ENCODE data around the gene UBASH3A. TPM values are rescaled to one million over a fixed set of nuclear protein-coding genes. Genes with fewer than 3 reads are reported as not detected.

The UBASH3A gene
- total RNA-seq, 1 experiment from 2014 or later, result not detected

- no peak for TF ChIP-seq CTCF (IDR thresholded peaks at IDR 0.05; ENCODE audit: unreplicated experiment)
- no peak overlapping the region for H3K27ac Mint-ChIP-seq (ENCODE audit: unreplicated experiment)
- H3K36me3 Mint-ChIP-seq (ENCODE audit: insufficient read depth, unreplicated experiment), result peaks cover 9% of the 10 kb centered on the region
- peaks cover 57% of the 10 kb centered on the region for H3K4me1 Mint-ChIP-seq (ENCODE audit: low read depth, unreplicated experiment)
- H3K9me3 Mint-ChIP-seq (ENCODE audit: low read depth, unreplicated experiment), result no peaks in the 10 kb centered on the region
- CTCF ChIA-PET, result no interaction called here
- no peak overlapping the region for H3K4me3 Mint-ChIP-seq (ENCODE audit: low read depth, unreplicated experiment)
- intact Hi-C loops (cut with micrococcal nuclease; ENCODE audit: unreplicated experiment), result no loop called here
- H3K27me3 Mint-ChIP-seq (ENCODE audit: unreplicated experiment), result no peaks in the 10 kb centered on the region
- BruUV-seq (replicated peaks), result no TSS peak
- no peak for DNase-seq
These were observed 13.0 kb upstream of the UBASH3A start for GRCh38 chr21:42390696-42391095.

- Mint-ChIP-seq H3K36me3 (ENCODE audit: insufficient read depth, unreplicated experiment) (peaks cover 9% of the 10 kb centered on the region), H3K9me3 (ENCODE audit: low read depth, unreplicated experiment) (no peaks in the 10 kb centered on the region), H3K27me3 (ENCODE audit: unreplicated experiment) (no peaks in the 10 kb centered on the region), H3K4me3 (ENCODE audit: low read depth, unreplicated experiment) (no peak overlapping the region), H3K27ac (ENCODE audit: unreplicated experiment) (no peak overlapping the region), H3K4me1 (ENCODE audit: low read depth, unreplicated experiment) (peaks cover 59% of the 10 kb centered on the region)
- intact Hi-C loops (cut with micrococcal nuclease; ENCODE audit: unreplicated experiment), result no loop called here
- DNase-seq, result no peak
- TF ChIP-seq CTCF (IDR thresholded peaks at IDR 0.05; ENCODE audit: unreplicated experiment), result no peak
- CTCF ChIA-PET, result no interaction called here
- no TSS peak for BruUV-seq (replicated peaks)
These were observed 12.4 kb upstream of the UBASH3A start for GRCh38 chr21:42391297-42391696.

- CTCF ChIA-PET, result interaction anchor here (0.5 kb wide), 1 partner anchor 578 kb away, joined by 4 read pairs; no protein-coding TSS in a partner anchor
- Mint-ChIP-seq H3K4me3 (ENCODE audit: low read depth, unreplicated experiment) (no peak overlapping the region), H3K36me3 (ENCODE audit: insufficient read depth, unreplicated experiment) (peaks cover 9% of the 10 kb centered on the region), H3K4me1 (ENCODE audit: low read depth, unreplicated experiment) (peaks cover 46% of the 10 kb centered on the region), H3K27ac (ENCODE audit: unreplicated experiment) (no peak overlapping the region), H3K27me3 (ENCODE audit: unreplicated experiment) (no peaks in the 10 kb centered on the region), H3K9me3 (ENCODE audit: low read depth, unreplicated experiment) (no peaks in the 10 kb centered on the region)
- DNase-seq, result no peak
- no peak for TF ChIP-seq CTCF (IDR thresholded peaks at IDR 0.05; ENCODE audit: unreplicated experiment)
- no TSS peak for BruUV-seq (replicated peaks)
- intact Hi-C loops (cut with micrococcal nuclease; ENCODE audit: unreplicated experiment), result no loop called here
These were observed 10.8 kb upstream of the UBASH3A start for GRCh38 chr21:42392731-42393442.

- Mint-ChIP-seq H3K4me1 (ENCODE audit: low read depth, unreplicated experiment) (peaks cover 41% of the 10 kb centered on the region), H3K27ac (ENCODE audit: unreplicated experiment) (no peak overlapping the region), H3K9me3 (ENCODE audit: low read depth, unreplicated experiment) (no peaks in the 10 kb centered on the region), H3K27me3 (ENCODE audit: unreplicated experiment) (no peaks in the 10 kb centered on the region), H3K36me3 (ENCODE audit: insufficient read depth, unreplicated experiment) (peaks cover 5% of the 10 kb centered on the region), H3K4me3 (ENCODE audit: low read depth, unreplicated experiment) (no peak overlapping the region)
- TF ChIP-seq CTCF (IDR thresholded peaks at IDR 0.05; ENCODE audit: unreplicated experiment), result no peak
- no TSS peak for BruUV-seq (replicated peaks)
- intact Hi-C loops (cut with micrococcal nuclease; ENCODE audit: unreplicated experiment), result no loop called here
- DNase-seq, result no peak
- CTCF ChIA-PET, result interaction anchor here (0.5 kb wide), 1 partner anchor 577 kb away, joined by 4 read pairs; no protein-coding TSS in a partner anchor
These were observed 10.2 kb upstream of the UBASH3A start for GRCh38 chr21:42393443-42393950.
